ENCODE measurements around the gene SEPTIN5.
"Not testable (repeated sequence)": the region's sequence is repeated elsewhere in the genome, so short reads cannot be mapped to it uniquely, and the experiment has no call there.

SEPTIN5 gene

GRCh38 chr22:19722982-19723231 is 8.6 kb downstream of the SEPTIN5 start:
- no peak for TF ChIP-seq CTCF (IDR thresholded peaks at IDR 0.05; ENCODE audit: low read length, missing control alignments)
- no peak for DNase-seq (ENCODE audit: low read depth)
- no peak overlapping the region for H3K4me3 ChIP-seq (replicated peaks; ENCODE audit: low read depth, low read length)

GRCh38 chr22:19723232-19723982 is 9.1 kb downstream of the SEPTIN5 start, which contains the start of gene GP1BB:
Gene GP1BB (plus strand): TSS chr22:19723539. CDS start chr22:19723570, 31 bp downstream.
- TF ChIP-seq CTCF (IDR thresholded peaks at IDR 0.05; ENCODE audit: low read length, missing control alignments) = no peak
- no peak within 1 kb of the TSS for H3K4me3 ChIP-seq (replicated peaks; ENCODE audit: low read depth, low read length)
- DNase-seq (ENCODE audit: low read depth) = peak; percentile 20

- no peak overlapping the region for H3K4me3 ChIP-seq (replicated peaks; ENCODE audit: low read depth, low read length)
- peak; percentile 23 for DNase-seq (ENCODE audit: low read depth)
- no peak for TF ChIP-seq CTCF (IDR thresholded peaks at IDR 0.05; ENCODE audit: low read length, missing control alignments)
Measured at GRCh38 chr22:19723983-19724827, 9.9 kb downstream of the SEPTIN5 start.

- TF ChIP-seq CTCF (IDR thresholded peaks at IDR 0.05; ENCODE audit: low read length, missing control alignments) = no peak
- no peak for DNase-seq (ENCODE audit: low read depth)
- no peak overlapping the region for H3K4me3 ChIP-seq (replicated peaks; ENCODE audit: low read depth, low read length)
Measured at GRCh38 chr22:19724927-19725661, 10.8 kb downstream of the SEPTIN5 start.

GRCh38 chr22:19726064-19726788 is 11.9 kb downstream of the SEPTIN5 start:
- DNase-seq (ENCODE audit: low read depth); H3K4me3 ChIP-seq (replicated peaks; ENCODE audit: low read depth, low read length): not testable (repeated sequence)

- no peak for TF ChIP-seq CTCF (IDR thresholded peaks at IDR 0.05; ENCODE audit: low read length, missing control alignments)
- no peak for DNase-seq (ENCODE audit: low read depth)
- H3K4me3 ChIP-seq (replicated peaks; ENCODE audit: low read depth, low read length) = no peak overlapping the region
Measured at GRCh38 chr22:19727310-19728150, 13.2 kb downstream of the SEPTIN5 start.

Data from fibroblast of pulmonary artery (primary cell).